ENCODE results near the gene GTF2F2.
A peak's percentile ranks its signal among the peaks of the same experiment; 100 is the strongest.

- TF ChIP-seq, protein P1, sequence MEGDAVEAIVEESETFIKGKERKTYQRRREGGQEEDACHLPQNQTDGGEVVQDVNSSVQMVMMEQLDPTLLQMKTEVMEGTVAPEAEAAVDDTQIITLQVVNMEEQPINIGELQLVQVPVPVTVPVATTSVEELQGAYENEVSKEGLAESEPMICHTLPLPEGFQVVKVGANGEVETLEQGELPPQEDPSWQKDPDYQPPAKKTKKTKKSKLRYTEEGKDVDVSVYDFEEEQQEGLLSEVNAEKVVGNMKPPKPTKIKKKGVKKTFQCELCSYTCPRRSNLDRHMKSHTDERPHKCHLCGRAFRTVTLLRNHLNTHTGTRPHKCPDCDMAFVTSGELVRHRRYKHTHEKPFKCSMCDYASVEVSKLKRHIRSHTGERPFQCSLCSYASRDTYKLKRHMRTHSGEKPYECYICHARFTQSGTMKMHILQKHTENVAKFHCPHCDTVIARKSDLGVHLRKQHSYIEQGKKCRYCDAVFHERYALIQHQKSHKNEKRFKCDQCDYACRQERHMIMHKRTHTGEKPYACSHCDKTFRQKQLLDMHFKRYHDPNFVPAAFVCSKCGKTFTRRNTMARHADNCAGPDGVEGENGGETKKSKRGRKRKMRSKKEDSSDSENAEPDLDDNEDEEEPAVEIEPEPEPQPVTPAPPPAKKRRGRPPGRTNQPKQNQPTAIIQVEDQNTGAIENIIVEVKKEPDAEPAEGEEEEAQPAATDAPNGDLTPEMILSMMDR (IDR thresholded peaks at IDR 0.05): no peak
- peak; percentile 13 for TF ChIP-seq POLR2A (IDR thresholded peaks at IDR 0.05)
Observed at GRCh38 chr13:45327253-45327955, 207.1 kb downstream of the GTF2F2 start.
